Body of pancreas (tissue), 4 donors: Measurements from ENCODE around the gene GPR107. TPM values are rescaled to one million over a fixed set of nuclear protein-coding genes. Genes with fewer than 3 reads are reported as not detected.
A peak's percentile ranks its signal among the peaks of the same experiment; 100 is the strongest.

Experiments
- ATAC-seq: fragments of 150-250 bp; one replicate; pipeline ENCODE4 v1.9.1; 2016
- DNase-seq, 4 donors: peaks; one replicate each; pipeline ENCODE4 v3.0.0-alpha.2; 2019
- H3K27ac ChIP-seq, 4 donors: fragments of 200-600 bp; sonication (generic); 1 replicate in 3 of 4; 2 replicates in 1 of 4; pipeline versions ENCODE4 v1.5.1 to v1.6.1; 2016 to 2019; ENCODE audit warnings: mild to moderate bottlenecking in 1 of 4, mixed read lengths in 1 of 4, moderate library complexity in 1 of 4
- H3K27me3 ChIP-seq, 2 donors: fragments of 200-600 bp; sonication (generic); one replicate each; pipeline ENCODE4 v1.6.0; 2016; ENCODE audit warnings: mild to moderate bottlenecking in 1 of 2
- H3K36me3 ChIP-seq, 2 donors: fragments of 200-600 bp; sonication (generic); replicated peaks in 1 of 2; 2 replicates each; pipeline ENCODE4 v1.5.1; 2016; ENCODE audit warnings: low read depth in 2 of 2; ENCODE audit not compliant: insufficient read depth in 1 of 2
- H3K4me1 ChIP-seq: fragments of 200-600 bp; sonication (generic); one replicate; pipeline ENCODE4 v1.6.0; 2016
- H3K4me3 ChIP-seq, 2 donors: fragments of 200-600 bp; sonication (generic); 1 replicate in 1 of 2; 2 replicates in 1 of 2; pipeline ENCODE4 v1.5.1; 2016 to 2019
- H3K9me3 ChIP-seq, 3 donors: fragments of 200-600 bp; sonication (generic); 1 replicate in 2 of 3; 2 replicates in 1 of 3; pipeline ENCODE4 v1.5.1; 2016
- POLR2A ChIP-seq, 3 donors: fragments of 450-650 bp; IDR thresholded peaks; one replicate each; pipeline ENCODE4 v1.6.1; 2016; ENCODE audit warnings: antibody characterized with exemption in 3 of 3, mild to moderate bottlenecking in 2 of 3
- WGBS, 2 donors: methylation state at CpG; one replicate each; pipeline ENCODE4 v1.1.5; 2017; 5-methylcytosine and 5-hydroxymethylcytosine counted together
- intact Hi-C: fragments of 100-400 bp; cut with DNase I; formaldehyde crosslinking; loops from one replicate; pipeline ENCODE4 v1.15.1; 2023
- total RNA-seq, 2 donors: library from RNA; depleted of rRNA; stranded (reverse); fragments of >200 nt; gene quantifications; one replicate each; pipeline ENCODE4 v1.1.0, GENCODE V29; 2016
- TF ChIP-seq, protein P1 (sequence below), 7 experiments: fragments of 450-650 bp in 4 of 7; fragments of 200-600 bp in 3 of 7; sonication (generic) in 3 of 7; IDR thresholded peaks; one replicate each; pipeline ENCODE4 v1.5.1; 2016 to 2019; ENCODE audit warnings: antibody characterized with exemption in 7 of 7

Gene GPR107
- total RNA-seq, 2 donors from 2014 or later, result 9.6 to 11.4 TPM

DNA sequence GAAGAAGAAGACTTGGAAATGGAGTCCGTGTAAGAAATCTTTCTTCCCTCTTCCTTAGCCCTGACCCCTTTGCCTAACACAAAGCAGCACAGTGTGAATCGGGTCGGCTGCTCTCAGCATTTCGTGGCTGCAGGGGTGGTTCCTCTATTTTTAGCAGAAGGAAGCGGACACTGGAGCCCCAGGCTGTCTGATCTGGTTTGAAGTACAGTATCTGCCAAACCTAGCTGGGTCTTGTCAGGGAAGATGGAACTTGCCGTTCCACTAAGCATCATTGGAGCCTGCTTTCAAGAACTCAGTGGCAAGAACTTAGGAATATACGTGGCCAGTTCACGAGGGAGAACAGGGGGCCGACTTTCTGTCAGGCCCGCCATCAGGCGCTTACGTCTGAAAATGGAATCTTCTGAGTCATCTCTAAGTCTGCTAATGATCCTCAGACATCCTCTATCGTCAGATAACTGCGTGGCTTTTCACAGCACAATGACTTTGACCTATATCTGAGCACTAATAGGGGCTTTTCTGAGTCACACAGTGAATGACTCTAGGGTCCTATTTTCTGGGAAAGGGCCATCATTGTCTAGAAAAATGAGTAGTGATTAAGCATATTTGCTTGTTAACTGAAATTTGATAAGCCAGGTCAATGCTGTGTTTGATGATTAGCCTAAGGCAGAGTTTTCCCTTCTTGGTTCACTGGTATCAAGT is 75.2 kb downstream of the GPR107 start:
- ATAC-seq (peak; percentile 61), DNase-seq (peak in 2 of 4 donors; percentile 31 to 59)
- H3K27me3 ChIP-seq, result no peaks in the 10 kb centered on the region
- intact Hi-C loops, result no loop called here
- WGBS, 2 donors, result 54 to 81% methylated on average over 14 of the region's 14 CpGs
- no peaks in the 10 kb centered on the region for H3K4me1 ChIP-seq
- peaks cover 4 to 18% of the 10 kb centered on the region in 2 donors for H3K36me3 ChIP-seq
- H3K4me3 ChIP-seq, result no peak overlapping the region
- peak overlapping the region in 3 of 4 donors; percentile 5 to 64 (median 46) for H3K27ac ChIP-seq
- no peaks in the 10 kb centered on the region for H3K9me3 ChIP-seq
- TF ChIP-seq POLR2A (IDR thresholded peaks at IDR 0.05), result peak in 2 of 3 donors; percentile 8 to 13
- TF ChIP-seq, protein P1, sequence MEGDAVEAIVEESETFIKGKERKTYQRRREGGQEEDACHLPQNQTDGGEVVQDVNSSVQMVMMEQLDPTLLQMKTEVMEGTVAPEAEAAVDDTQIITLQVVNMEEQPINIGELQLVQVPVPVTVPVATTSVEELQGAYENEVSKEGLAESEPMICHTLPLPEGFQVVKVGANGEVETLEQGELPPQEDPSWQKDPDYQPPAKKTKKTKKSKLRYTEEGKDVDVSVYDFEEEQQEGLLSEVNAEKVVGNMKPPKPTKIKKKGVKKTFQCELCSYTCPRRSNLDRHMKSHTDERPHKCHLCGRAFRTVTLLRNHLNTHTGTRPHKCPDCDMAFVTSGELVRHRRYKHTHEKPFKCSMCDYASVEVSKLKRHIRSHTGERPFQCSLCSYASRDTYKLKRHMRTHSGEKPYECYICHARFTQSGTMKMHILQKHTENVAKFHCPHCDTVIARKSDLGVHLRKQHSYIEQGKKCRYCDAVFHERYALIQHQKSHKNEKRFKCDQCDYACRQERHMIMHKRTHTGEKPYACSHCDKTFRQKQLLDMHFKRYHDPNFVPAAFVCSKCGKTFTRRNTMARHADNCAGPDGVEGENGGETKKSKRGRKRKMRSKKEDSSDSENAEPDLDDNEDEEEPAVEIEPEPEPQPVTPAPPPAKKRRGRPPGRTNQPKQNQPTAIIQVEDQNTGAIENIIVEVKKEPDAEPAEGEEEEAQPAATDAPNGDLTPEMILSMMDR (IDR thresholded peaks at IDR 0.05), result no peak

DNA sequence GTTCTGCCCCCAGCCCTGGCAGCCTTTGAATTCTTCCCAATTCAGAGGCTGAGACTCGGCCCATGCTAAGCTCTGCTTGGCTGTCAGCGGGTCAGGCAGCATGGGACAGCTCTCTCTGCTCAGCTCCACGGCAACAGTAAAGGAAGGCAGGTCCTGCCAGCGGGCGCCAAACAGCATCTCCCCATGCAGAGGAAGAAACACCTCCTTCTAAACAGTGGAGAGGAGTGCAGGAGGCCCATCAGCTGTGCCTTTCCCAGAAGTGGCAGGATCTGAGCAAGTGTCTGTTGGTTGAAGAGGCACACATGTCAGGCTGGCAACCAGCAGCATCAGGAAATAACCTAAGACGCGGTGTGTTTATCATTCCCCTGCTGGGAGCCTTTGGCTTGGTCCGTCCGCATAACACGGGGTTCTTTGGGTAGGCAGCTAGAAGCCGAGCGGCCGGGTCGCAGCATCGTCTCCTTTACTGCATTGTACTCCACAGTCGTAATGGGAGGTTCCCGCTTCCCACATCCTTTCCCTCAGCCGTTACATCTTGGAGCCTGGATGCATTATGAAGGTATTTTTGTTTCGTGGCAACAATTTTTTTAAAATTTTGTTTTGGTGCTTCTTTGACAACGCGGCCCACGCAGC is 75.8 kb downstream of the GPR107 start:
- no peak for DNase-seq
- Histone ChIP-seq H3K9me3 (no peaks in the 10 kb centered on the region), H3K27me3 (no peaks in the 10 kb centered on the region), H3K4me1 (no peaks in the 10 kb centered on the region), H3K27ac (peak overlapping the region in 3 of 4 donors; percentile 26 to 64 (median 46)), H3K36me3 (peaks cover 4 to 18% of the 10 kb centered on the region in 2 donors), H3K4me3 (no peak overlapping the region)
- 84 to 87% methylated on average over 20 to 21 of the region's 22 CpGs for WGBS, 2 donors
- intact Hi-C loops, result no loop called here
- TF ChIP-seq, protein P1 (IDR thresholded peaks at IDR 0.05), result no peak
- TF ChIP-seq POLR2A (IDR thresholded peaks at IDR 0.05), result no peak
- ATAC-seq, result no peak

DNA sequence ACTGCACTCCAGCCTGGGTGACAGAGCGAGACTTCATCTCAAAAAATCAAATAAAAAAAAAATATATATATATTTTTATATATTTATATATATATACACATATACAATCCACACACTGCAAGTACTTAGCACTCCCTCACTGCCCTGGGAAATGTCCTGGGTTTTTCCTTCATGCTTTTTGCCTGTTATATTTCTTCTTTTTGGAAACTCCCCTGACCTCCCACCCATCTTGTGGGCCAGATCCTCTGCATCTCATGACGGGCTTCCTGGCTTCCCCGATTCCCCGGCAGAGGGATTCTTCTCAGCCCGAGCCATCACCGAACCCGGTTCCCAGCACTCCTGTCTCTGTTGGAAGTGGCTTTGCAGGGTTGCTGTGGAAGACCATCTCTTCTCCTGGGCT is 79.0 kb downstream of the GPR107 start:
- H3K9me3 ChIP-seq, result no peaks in the 10 kb centered on the region
- DNase-seq, result no peak
- intact Hi-C loops, result no loop called here
- H3K27ac ChIP-seq, result no peak overlapping the region
- no peak overlapping the region for H3K4me3 ChIP-seq
- H3K4me1 ChIP-seq, result no peaks in the 10 kb centered on the region
- no peak for ATAC-seq
- TF ChIP-seq POLR2A (IDR thresholded peaks at IDR 0.05), result no peak
- TF ChIP-seq, protein P1 (IDR thresholded peaks at IDR 0.05), result no peak
- 91 to 94% methylated on average over 7 of the region's 7 CpGs for WGBS, 2 donors
- no peaks in the 10 kb centered on the region for H3K27me3 ChIP-seq
- H3K36me3 ChIP-seq, result peaks cover 4 to 16% of the 10 kb centered on the region in 2 donors

DNA sequence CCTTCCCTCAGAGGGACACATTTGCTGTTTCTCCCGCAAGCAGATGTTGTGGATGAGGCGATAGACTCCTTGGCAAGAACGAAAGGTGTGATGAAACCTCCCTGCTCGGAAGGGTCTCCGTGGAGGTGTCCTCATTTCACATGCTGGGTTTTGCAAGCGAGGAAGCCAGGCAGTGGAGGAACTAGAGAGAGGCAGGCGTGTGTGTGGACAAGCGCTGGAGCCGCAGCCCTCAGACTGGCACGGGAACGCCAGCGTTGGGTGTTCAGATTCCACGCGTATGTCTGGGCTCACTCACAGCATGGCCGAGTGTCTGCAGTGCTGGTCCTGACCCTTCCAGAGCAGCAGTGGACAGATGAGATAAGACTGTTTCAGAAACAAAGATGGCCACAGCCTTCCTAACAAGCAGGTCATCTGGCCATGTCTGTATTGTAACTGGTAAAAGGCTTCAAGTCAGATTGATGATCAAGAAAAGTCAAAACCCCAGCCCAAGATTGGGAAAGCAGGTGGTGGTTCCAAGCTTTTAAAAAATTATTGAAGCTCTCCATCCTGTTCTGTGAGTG is 83.5 kb downstream of the GPR107 start:
- WGBS, 2 donors, result 92 to 94% methylated on average over 15 of the region's 15 CpGs
- Histone ChIP-seq H3K27ac (no peak overlapping the region), H3K9me3 (no peaks in the 10 kb centered on the region), H3K4me3 (no peak overlapping the region), H3K4me1 (no peaks in the 10 kb centered on the region), H3K36me3 (no peaks in the 10 kb centered on the region), H3K27me3 (no peaks in the 10 kb centered on the region)
- no peak for DNase-seq
- ATAC-seq, result no peak
- intact Hi-C loops, result no loop called here
- TF ChIP-seq, protein P1 (IDR thresholded peaks at IDR 0.05), result no peak
- no peak for TF ChIP-seq POLR2A (IDR thresholded peaks at IDR 0.05)
